Smooth muscle cell (in vitro differentiated cells): ENCODE results near the gene ICAM2. TPM values are rescaled to one million over a fixed set of nuclear protein-coding genes. Genes with fewer than 3 reads are reported as not detected.

Experiments
- DNase-seq: peaks from one replicate; lab custom pipeline; 2025; ENCODE audit not compliant: unreplicated experiment; lab: John Stamatoyannopoulos, UW
- H2AFZ ChIP-seq: fragments of 200-600 bp; sonication (generic); 2 replicates; pipeline ENCODE4 v1.6.0; 2016; ENCODE audit warnings: antibody characterized with exemption, low read depth, mild to moderate bottlenecking
- H3F3A ChIP-seq: fragments of 200-600 bp; sonication (generic); 2 replicates; pipeline ENCODE4 v1.6.0; 2017; ENCODE audit warnings: antibody characterized with exemption, low read depth
- H3K27ac ChIP-seq: fragments of 200-600 bp; sonication (generic); 2 replicates; pipeline ENCODE4 v1.5.1; 2016; ENCODE audit warnings: low read depth, mild to moderate bottlenecking
- H3K27me3 ChIP-seq: fragments of 200-600 bp; sonication (generic); 2 replicates; pipeline ENCODE4 v1.6.1; 2016; ENCODE audit warnings: low read depth, mild to moderate bottlenecking
- H3K36me3 ChIP-seq: fragments of 200-600 bp; sonication (generic); 2 replicates; pipeline ENCODE4 v1.5.1; 2016; ENCODE audit warnings: low read depth
- H3K4me1 ChIP-seq: fragments of 200-600 bp; sonication (generic); 2 replicates; pipeline ENCODE4 v1.5.1; 2016; ENCODE audit warnings: low read depth
- H3K4me2 ChIP-seq: fragments of 200-600 bp; sonication (generic); 2 replicates; pipeline ENCODE4 v1.6.0; 2016; ENCODE audit warnings: mild to moderate bottlenecking
- H3K4me3 ChIP-seq: fragments of 200-600 bp; sonication (generic); 2 replicates; pipeline ENCODE4 v1.5.1; 2016; ENCODE audit warnings: mild to moderate bottlenecking
- H3K79me2 ChIP-seq: fragments of 200-600 bp; sonication (generic); 2 replicates; pipeline ENCODE4 v1.6.0; 2016; ENCODE audit warnings: low read depth, mild to moderate bottlenecking
- H3K9ac ChIP-seq: fragments of 200-600 bp; sonication (generic); 2 replicates; pipeline ENCODE4 v1.6.0; 2016; ENCODE audit warnings: low read depth
- H3K9me3 ChIP-seq: fragments of 200-600 bp; sonication (generic); replicated peaks from 2 replicates; pipeline ENCODE4 v1.5.1; 2016; ENCODE audit warnings: low read depth
- H4K20me1 ChIP-seq: fragments of 200-600 bp; sonication (generic); 2 replicates; pipeline ENCODE4 v1.6.0; 2016; ENCODE audit warnings: low read depth
- WGBS: methylation state at CpG from one replicate; pipeline ENCODE4 v1.1.7; 2016; ENCODE audit warnings: low lambda C conversion rate; 5-methylcytosine and 5-hydroxymethylcytosine counted together
- polyA plus RNA-seq: library from polyadenylated mRNA; unstranded; fragments of >200 nt; fragmentation: Nextera tagmentation; extraction: Ambion mirVana; gene quantifications from 2 replicates; pipeline ENCODE4 v1.2.1, GENCODE V29; 2016
- total RNA-seq: library from RNA; depleted of rRNA; stranded (reverse); fragments of >200 nt; gene quantifications from 2 replicates; pipeline ENCODE4 v1.2.3, GENCODE V29; 2014
- TF ChIP-seq, protein P1 (sequence below): fragments of 200-600 bp; sonication (generic); IDR thresholded peaks from 2 replicates; pipeline ENCODE4 v1.5.1; 2017; ENCODE audit warnings: borderline replicate concordance, mild to moderate bottlenecking, antibody characterized with exemption; ENCODE audit not compliant: insufficient read depth, poor library complexity, severe bottlenecking

The ICAM2 gene
- total and polyA plus RNA-seq, 2 experiments from 2014 or later: 1.0 TPM; not detected in 1

DNA sequence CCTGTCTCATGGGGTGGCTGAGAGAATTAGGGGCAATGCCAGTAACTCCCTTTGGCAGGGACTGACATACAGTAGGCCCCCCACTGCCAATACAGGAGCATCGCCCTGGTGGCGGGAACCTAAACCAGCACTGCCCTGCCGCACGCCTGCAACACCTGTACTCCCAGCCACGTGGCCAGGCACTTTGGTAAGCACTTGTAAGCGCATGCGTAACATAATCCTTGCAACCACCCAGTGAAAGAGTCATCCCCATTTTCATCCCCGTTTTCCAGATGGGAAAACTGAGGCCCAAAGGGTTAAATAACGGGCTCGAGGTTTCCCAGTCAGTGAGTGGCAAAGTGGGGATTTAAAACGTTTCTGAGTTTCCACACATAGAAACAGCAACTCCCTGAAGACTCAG is 65.2 kb downstream of the ICAM2 start:
- WGBS: 86% methylated on average over 11 of the region's 11 CpGs

DNA sequence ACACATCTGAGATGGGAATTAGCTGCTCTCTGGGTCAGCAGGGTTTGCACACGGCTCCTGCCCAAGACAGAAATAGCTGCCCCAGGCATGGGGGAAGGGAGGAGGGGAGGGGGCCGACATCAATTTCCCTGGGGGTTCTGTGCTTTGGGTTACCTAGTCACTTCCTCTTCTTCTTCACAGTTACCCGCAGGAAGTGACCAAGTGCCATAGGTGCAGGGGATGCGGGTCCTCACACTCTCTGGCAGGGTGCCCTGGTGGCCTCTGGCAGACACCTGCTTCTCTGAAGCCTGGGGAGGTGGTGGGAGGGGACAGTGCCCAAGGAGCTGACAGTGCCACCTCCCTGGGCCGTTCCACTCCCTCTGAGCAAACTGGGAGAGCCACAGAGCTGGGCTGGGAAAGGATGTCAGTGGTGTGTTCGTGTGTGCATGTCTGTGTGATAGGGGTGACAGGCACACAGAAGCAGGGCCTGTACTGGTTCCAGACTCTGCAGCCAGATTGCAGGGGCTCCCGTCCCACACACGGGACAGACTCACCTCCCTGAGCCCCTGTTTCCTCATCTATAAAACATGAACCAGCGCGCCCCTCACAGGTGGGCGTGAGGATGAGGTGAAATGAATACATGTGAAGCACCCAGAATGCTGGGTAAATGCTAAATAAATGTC is 65.9 kb downstream of the ICAM2 start:
- H3K79me2 ChIP-seq: no peaks in the 10 kb centered on the region
- DNase-seq: no peak
- no peak overlapping the region for H3K4me2 ChIP-seq
- H3K27ac ChIP-seq: no peak overlapping the region
- H4K20me1 ChIP-seq: no peaks in the 10 kb centered on the region
- no peaks in the 10 kb centered on the region for H3K27me3 ChIP-seq
- H3K9ac ChIP-seq: no peak overlapping the region
- no peaks in the 10 kb centered on the region for H3K9me3 ChIP-seq
- 80% methylated on average over 11 of the region's 11 CpGs for WGBS
- TF ChIP-seq, protein P1, sequence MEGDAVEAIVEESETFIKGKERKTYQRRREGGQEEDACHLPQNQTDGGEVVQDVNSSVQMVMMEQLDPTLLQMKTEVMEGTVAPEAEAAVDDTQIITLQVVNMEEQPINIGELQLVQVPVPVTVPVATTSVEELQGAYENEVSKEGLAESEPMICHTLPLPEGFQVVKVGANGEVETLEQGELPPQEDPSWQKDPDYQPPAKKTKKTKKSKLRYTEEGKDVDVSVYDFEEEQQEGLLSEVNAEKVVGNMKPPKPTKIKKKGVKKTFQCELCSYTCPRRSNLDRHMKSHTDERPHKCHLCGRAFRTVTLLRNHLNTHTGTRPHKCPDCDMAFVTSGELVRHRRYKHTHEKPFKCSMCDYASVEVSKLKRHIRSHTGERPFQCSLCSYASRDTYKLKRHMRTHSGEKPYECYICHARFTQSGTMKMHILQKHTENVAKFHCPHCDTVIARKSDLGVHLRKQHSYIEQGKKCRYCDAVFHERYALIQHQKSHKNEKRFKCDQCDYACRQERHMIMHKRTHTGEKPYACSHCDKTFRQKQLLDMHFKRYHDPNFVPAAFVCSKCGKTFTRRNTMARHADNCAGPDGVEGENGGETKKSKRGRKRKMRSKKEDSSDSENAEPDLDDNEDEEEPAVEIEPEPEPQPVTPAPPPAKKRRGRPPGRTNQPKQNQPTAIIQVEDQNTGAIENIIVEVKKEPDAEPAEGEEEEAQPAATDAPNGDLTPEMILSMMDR: no peak
- no peaks in the 10 kb centered on the region for H3K4me1 ChIP-seq
- no peaks in the 10 kb centered on the region for H3F3A ChIP-seq
- H3K36me3 ChIP-seq: no peaks in the 10 kb centered on the region
- H3K4me3 ChIP-seq: no peak overlapping the region
- no peak overlapping the region for H2AFZ ChIP-seq

More for the DNA sequence above, 65.2 kb downstream of the ICAM2 start:
- Histone ChIP-seq H3K4me2 (no peak overlapping the region), H3K79me2 (no peaks in the 10 kb centered on the region), H2AFZ (no peak overlapping the region), H3K9ac (no peak overlapping the region), H3F3A (no peaks in the 10 kb centered on the region), H3K4me3 (no peak overlapping the region), H3K36me3 (no peaks in the 10 kb centered on the region), H3K27ac (no peak overlapping the region), H3K27me3 (no peaks in the 10 kb centered on the region), H3K4me1 (no peaks in the 10 kb centered on the region), H3K9me3 (no peaks in the 10 kb centered on the region), H4K20me1 (no peaks in the 10 kb centered on the region)
- no peak for DNase-seq
- TF ChIP-seq, protein P1: no peak

Other genes with a start within 250 kb of the ICAM2 start
- gene CCDC47, start 247.0 kb downstream of the ICAM2 start, total RNA-seq: 50.6 and 63.4 TPM in 2 replicates
- 47.7 and 60.6 TPM in 2 replicates for gene CCDC47, start 247.0 kb downstream of the ICAM2 start, polyA plus RNA-seq
- 80.1 and 80.5 TPM in 2 replicates for gene DDX42, start 246.5 kb downstream of the ICAM2 start, total RNA-seq
- 30.1 and 31.7 TPM in 2 replicates for gene DDX42, start 246.5 kb downstream of the ICAM2 start, polyA plus RNA-seq
- gene PSMC5, start 193.2 kb downstream of the ICAM2 start, total RNA-seq: 32.3 and 46.2 TPM in 2 replicates
- 132 and 153 TPM in 2 replicates for gene PSMC5, start 193.2 kb downstream of the ICAM2 start, polyA plus RNA-seq
- 32.5 and 46.8 TPM in 2 replicates for gene FTSJ3, start 193.0 kb downstream of the ICAM2 start, total RNA-seq
- gene FTSJ3, start 193.0 kb downstream of the ICAM2 start, polyA plus RNA-seq: 21.9 and 24.8 TPM in 2 replicates
- gene SMARCD2, start 177.9 kb downstream of the ICAM2 start, total RNA-seq: 41.6 and 43.7 TPM in 2 replicates
- gene SMARCD2, start 177.9 kb downstream of the ICAM2 start, polyA plus RNA-seq: 41.9 and 58.6 TPM in 2 replicates
- not detected in 2 replicates for gene CSH2, start 147.0 kb downstream of the ICAM2 start, total RNA-seq
- not detected in 2 replicates for gene CSH2, start 147.0 kb downstream of the ICAM2 start, polyA plus RNA-seq
- gene GH2, start 138.7 kb downstream of the ICAM2 start, total RNA-seq: not detected in 2 replicates
- gene GH2, start 138.7 kb downstream of the ICAM2 start, polyA plus RNA-seq: not detected in 2 replicates
- gene CSH1, start 124.1 kb downstream of the ICAM2 start, total RNA-seq: not detected in 2 replicates
- not detected in 2 replicates for gene CSH1, start 124.1 kb downstream of the ICAM2 start, polyA plus RNA-seq
- gene CSHL1, start 109.4 kb downstream of the ICAM2 start, total RNA-seq: not detected in 2 replicates
- not detected in 2 replicates for gene CSHL1, start 109.4 kb downstream of the ICAM2 start, polyA plus RNA-seq
- gene GH1, start 101.8 kb downstream of the ICAM2 start, total RNA-seq: not detected in 2 replicates
- not detected in 2 replicates for gene GH1, start 101.8 kb downstream of the ICAM2 start, polyA plus RNA-seq
- gene CD79B, start 88.3 kb downstream of the ICAM2 start, total RNA-seq: not detected in 2 replicates
- gene CD79B, start 88.3 kb downstream of the ICAM2 start, polyA plus RNA-seq: not detected in 2 replicates
- under 0.01 and 0.09 TPM in 2 replicates for gene SCN4A, start 47.7 kb downstream of the ICAM2 start, total RNA-seq
- gene SCN4A, start 47.7 kb downstream of the ICAM2 start, polyA plus RNA-seq: 0.14 TPM in 1 of 2 replicates, not detected in the other
- 0.18 TPM in 1 of 2 replicates, not detected in the other for gene PRR29, start 22.3 kb downstream of the ICAM2 start, total RNA-seq
- 0.34 and 0.58 TPM in 2 replicates for gene PRR29, start 22.3 kb downstream of the ICAM2 start, polyA plus RNA-seq
- 8.6 and 10.2 TPM in 2 replicates for gene ERN1, start 109.5 kb upstream of the ICAM2 start, total RNA-seq
- 9.0 and 17.2 TPM in 2 replicates for gene ERN1, start 109.5 kb upstream of the ICAM2 start, polyA plus RNA-seq
- 25.6 and 26.2 TPM in 2 replicates for gene TEX2, start 242.6 kb upstream of the ICAM2 start, total RNA-seq
- gene TEX2, start 242.6 kb upstream of the ICAM2 start, polyA plus RNA-seq: 8.6 and 16.0 TPM in 2 replicates